IMR-90 (cell line): ENCODE measurements around the gene TMEM158. TPM values are rescaled to one million over a fixed set of nuclear protein-coding genes. Genes with fewer than 3 reads are reported as not detected.

Experiments
- ATAC-seq: fragments of 200-7000 bp; cut with Tn5 transposase; 2 replicates; pipeline ENCODE4 v1.9.1; 2020; ENCODE audit warnings: low read depth, mild to moderate bottlenecking, moderate library complexity
- BruUV-seq: library from RNA; stranded (reverse); fragments of 400-500 nt; replicated peaks from 2 replicates; lab custom pipeline; 2021; lab: Mats Ljungman, UMichigan
- CTCF ChIA-PET: fragments of 300-600 bp; formaldehyde crosslinking; extraction: SDS; loops from one replicate; lab custom pipeline; 2021; ENCODE audit warnings: antibody characterized with exemption; lab: Yijun Ruan, JAX
- POLR2A ChIA-PET: fragments of 300-600 bp; sonication (Branson Sonifier 250); formaldehyde crosslinking; loops from one replicate; lab custom pipeline; 2022; ENCODE audit warnings: antibody characterized with exemption; ENCODE audit not compliant: unreplicated experiment; lab: Charles Lee
- DNase-seq: peaks from one replicate; pipeline ENCODE4 v3.0.0; 2013
- H2AFZ ChIP-seq: replicated peaks from 2 replicates; pipeline ENCODE3; 2013; ENCODE audit warnings: low read length, mild to moderate bottlenecking; ENCODE audit not compliant: poor library complexity
- H2AK5ac ChIP-seq: 2 replicates; pipeline ENCODE4 v1.6.1; 2013; ENCODE audit warnings: low read depth, low read length, inconsistent platforms
- H2AK9ac ChIP-seq: replicated peaks from 2 replicates; pipeline ENCODE3; 2013; ENCODE audit warnings: mild to moderate bottlenecking, low read depth, low read length, moderate library complexity; ENCODE audit not compliant: poor library complexity
- H2BK120ac ChIP-seq: 2 replicates; pipeline ENCODE4 v1.6.1; 2013; ENCODE audit warnings: low read depth, low read length, inconsistent platforms
- H2BK15ac ChIP-seq: 3 replicates; pipeline ENCODE4 v1.6.1; 2013; ENCODE audit warnings: low read depth, low read length, inconsistent platforms
- H2BK20ac ChIP-seq: 2 replicates; pipeline ENCODE4 v1.6.1; 2013; ENCODE audit warnings: low read depth, mild to moderate bottlenecking, inconsistent platforms, low read length, moderate library complexity
- H2BK5ac ChIP-seq: 2 replicates; pipeline ENCODE4 v1.6.1; 2013; ENCODE audit warnings: mild to moderate bottlenecking, low read depth, low read length, inconsistent platforms; ENCODE audit not compliant: poor library complexity, severe bottlenecking
- H3K14ac ChIP-seq: replicated peaks from 2 replicates; pipeline ENCODE4 v1.6.1; 2013; ENCODE audit warnings: low read depth, low read length, inconsistent platforms
- H3K18ac ChIP-seq: 2 replicates; pipeline ENCODE4 v1.6.1; 2013; ENCODE audit warnings: low read depth, low read length, control low read depth
- H3K23ac ChIP-seq: 2 replicates; pipeline ENCODE4 v1.6.1; 2013; ENCODE audit warnings: low read depth, low read length, inconsistent platforms
- H3K27ac ChIP-seq: 2 replicates; pipeline ENCODE4 v1.5.1; 2013; ENCODE audit warnings: mild to moderate bottlenecking, control low read depth, low read length; ENCODE audit not compliant: insufficient read depth
- H3K27me3 ChIP-seq: 2 replicates; pipeline ENCODE4 v1.6.1; 2013; ENCODE audit warnings: low read length; ENCODE audit not compliant: control insufficient read depth, insufficient read depth
- H3K36me3 ChIP-seq: 2 replicates; pipeline ENCODE4 v1.6.1; 2013; ENCODE audit warnings: low read length, mixed read lengths; ENCODE audit not compliant: control insufficient read depth, insufficient read depth
- H3K4ac ChIP-seq: 2 replicates; pipeline ENCODE4 v1.6.1; 2013; ENCODE audit warnings: low read depth, low read length, inconsistent platforms
- H3K4me1 ChIP-seq: 2 replicates; pipeline ENCODE4 v1.6.1; 2013; ENCODE audit warnings: low read length, mixed read lengths; ENCODE audit not compliant: control insufficient read depth, insufficient read depth
- H3K4me2 ChIP-seq: 2 replicates; pipeline ENCODE4 v1.6.1; 2013; ENCODE audit warnings: low read depth, mild to moderate bottlenecking, control low read depth, low read length, moderate library complexity
- H3K4me3 ChIP-seq: 2 replicates; pipeline ENCODE4 v1.5.1; 2013; ENCODE audit warnings: low read depth, mild to moderate bottlenecking, control low read depth, low read length, moderate library complexity; ENCODE audit not compliant: insufficient read depth
- H3K56ac ChIP-seq: 2 replicates; pipeline ENCODE4 v1.6.1; 2013; ENCODE audit warnings: low read length, inconsistent platforms; ENCODE audit not compliant: insufficient read depth; ENCODE audit errors: extremely low read depth
- H3K79me1 ChIP-seq, 2 experiments: 2 replicates each; pipeline ENCODE4 v1.6.1; 2013; ENCODE audit warnings: low read length in 2 of 2, inconsistent platforms in 1 of 2, low read depth in 1 of 2
- H3K9ac ChIP-seq: 2 replicates; pipeline ENCODE4 v1.6.1; 2013; ENCODE audit warnings: low read depth, low read length, control low read depth
- H3K9me1 ChIP-seq: 2 replicates; pipeline ENCODE4 v1.6.1; 2013; ENCODE audit warnings: low read length, inconsistent platforms; ENCODE audit not compliant: insufficient read depth
- H3K9me3 ChIP-seq: 2 replicates; pipeline ENCODE4 v1.6.1; 2013; ENCODE audit warnings: low read length; ENCODE audit not compliant: control insufficient read depth, insufficient read depth
- H4K20me1 ChIP-seq: 2 replicates; pipeline ENCODE4 v1.6.1; 2013; ENCODE audit warnings: low read length, inconsistent platforms; ENCODE audit not compliant: insufficient read depth
- H4K5ac ChIP-seq: 2 replicates; pipeline ENCODE4 v1.6.1; 2013; ENCODE audit warnings: mild to moderate bottlenecking, low read depth, low read length, control low read depth
- H4K8ac ChIP-seq, 2 experiments: 2 replicates each; pipeline ENCODE4 v1.6.1; 2013; ENCODE audit warnings: low read depth in 2 of 2, low read length in 2 of 2, control low read depth in 1 of 2, inconsistent platforms in 1 of 2
- H4K91ac ChIP-seq: 2 replicates; pipeline ENCODE4 v1.6.1; 2013; ENCODE audit warnings: low read depth, low read length, inconsistent platforms; ENCODE audit not compliant: insufficient read depth
- BHLHE40 ChIP-seq: fragments of 150-350 bp; IDR thresholded peaks from 2 replicates; pipeline ENCODE4 v1.6.1; 2016; ENCODE audit warnings: mild to moderate bottlenecking, low read depth, low read length
- CEBPB ChIP-seq: IDR thresholded peaks from 2 replicates; pipeline ENCODE4 v1.6.1; 2012; ENCODE audit warnings: low read depth, low read length, improper control_type of control experiment
- CHD1 ChIP-seq: IDR thresholded peaks from 2 replicates; pipeline ENCODE4 v1.6.1; 2012; ENCODE audit warnings: low read depth, low read length, improper control_type of control experiment
- FOS ChIP-seq: fragments of 150-350 bp; IDR thresholded peaks from 2 replicates; pipeline ENCODE4 v1.6.1; 2016; ENCODE audit warnings: low read depth, low read length
- MAFK ChIP-seq: IDR thresholded peaks from 2 replicates; pipeline ENCODE4 v1.6.1; 2012; ENCODE audit warnings: low read depth, low read length, improper control_type of control experiment
- MAZ ChIP-seq: IDR thresholded peaks from 2 replicates; pipeline ENCODE4 v1.6.1; 2012; ENCODE audit warnings: low read depth, mild to moderate bottlenecking, low read length, improper control_type of control experiment, moderate library complexity, borderline replicate concordance
- MXI1 ChIP-seq: IDR thresholded peaks from 2 replicates; pipeline ENCODE4 v1.6.1; 2012; ENCODE audit warnings: low read depth, mild to moderate bottlenecking, low read length, moderate library complexity, borderline replicate concordance
- NFE2L2 ChIP-seq: fragments of 150-350 bp; IDR thresholded peaks from 2 replicates; pipeline ENCODE4 v1.6.1; 2016; ENCODE audit warnings: low read depth, mild to moderate bottlenecking, low read length
- POLR2A ChIP-seq: IDR thresholded peaks from 2 replicates; pipeline ENCODE4 v1.6.1; 2012; ENCODE audit warnings: mild to moderate bottlenecking, low read depth, low read length
- RCOR1 ChIP-seq: IDR thresholded peaks from 2 replicates; pipeline ENCODE4 v1.6.1; 2012; ENCODE audit warnings: mild to moderate bottlenecking, low read length, improper control_type of control experiment; ENCODE audit not compliant: insufficient replicate concordance
- RFX5 ChIP-seq: IDR thresholded peaks from 2 replicates; pipeline ENCODE4 v1.8.0; 2012; ENCODE audit warnings: low read depth, mild to moderate bottlenecking, low read length, moderate library complexity
- SMC3 ChIP-seq: fragments of 150-350 bp; IDR thresholded peaks from 2 replicates; pipeline ENCODE4 v1.6.1; 2016; ENCODE audit warnings: low read depth, mild to moderate bottlenecking, antibody characterized with exemption, low read length, moderate library complexity
- WGBS, 2 experiments: methylation state at CpG; one replicate each; pipeline versions ENCODE4 v1.1.5 to v1.1.7; 2013; ENCODE audit warnings: missing lambda C conversion rate in 2 of 2; ENCODE audit not compliant: insufficient read length in 1 of 2; ENCODE audit errors: extremely low coverage in 2 of 2; 5-methylcytosine and 5-hydroxymethylcytosine counted together
- dilution Hi-C: fragments of 300-500 bp; cut with HindIII; formaldehyde crosslinking; loops from one replicate; pipeline ENCODE4 v1.14.3; 2018; ENCODE audit warnings: low sequenced_read_pairs; ENCODE audit not compliant: unreplicated experiment
- in situ Hi-C: fragments of 300-500 bp; cut with MboI; formaldehyde crosslinking; loops from 3 replicates; pipeline ENCODE4 v1.14.3; 2019; ENCODE audit warnings: low sequenced_read_pairs, inconsistent platforms, mixed read lengths
- intact Hi-C: fragments of 100-400 bp; cut with micrococcal nuclease; formaldehyde crosslinking; loops from 2 replicates; pipeline ENCODE4 v1.10.0; 2022
- polyA plus RNA-seq, 3 experiments: library from polyadenylated mRNA; depleted of rRNA; stranded (reverse); fragments of >200 nt; gene quantifications; 2 replicates each; pipeline ENCODE4 v1.2.3, GENCODE V29; 2012; ENCODE audit warnings: low replicate concordance in 1 of 3
- total RNA-seq: library from RNA; depleted of rRNA; stranded (reverse); fragments of >200 nt; gene quantifications from 2 replicates; pipeline ENCODE4 v1.2.3, GENCODE V29; 2012
- TF ChIP-seq, protein P1 (sequence below): fragments of 150-350 bp; IDR thresholded peaks from 2 replicates; pipeline ENCODE4 v1.6.1; 2016; ENCODE audit warnings: low read depth, mild to moderate bottlenecking, low read length, moderate library complexity, borderline replicate concordance
- TF ChIP-seq, protein P2 (sequence below): fragments of 150-350 bp; IDR thresholded peaks from 2 replicates; pipeline ENCODE4 v1.6.1; 2017; ENCODE audit warnings: mild to moderate bottlenecking, antibody characterized with exemption, low read length, low read depth
- TF ChIP-seq, protein P3 (sequence below): conservative IDR thresholded peaks from 2 replicates; pipeline ENCODE4 v1.5.1; 2012; ENCODE audit warnings: mild to moderate bottlenecking, low read depth, low read length, improper control_type of control experiment

Gene TMEM158
- total and polyA plus RNA-seq, 2 of the 4 experiments (the other 2 are of a cell fraction) = 1.6 to 16.4 TPM

DNA sequence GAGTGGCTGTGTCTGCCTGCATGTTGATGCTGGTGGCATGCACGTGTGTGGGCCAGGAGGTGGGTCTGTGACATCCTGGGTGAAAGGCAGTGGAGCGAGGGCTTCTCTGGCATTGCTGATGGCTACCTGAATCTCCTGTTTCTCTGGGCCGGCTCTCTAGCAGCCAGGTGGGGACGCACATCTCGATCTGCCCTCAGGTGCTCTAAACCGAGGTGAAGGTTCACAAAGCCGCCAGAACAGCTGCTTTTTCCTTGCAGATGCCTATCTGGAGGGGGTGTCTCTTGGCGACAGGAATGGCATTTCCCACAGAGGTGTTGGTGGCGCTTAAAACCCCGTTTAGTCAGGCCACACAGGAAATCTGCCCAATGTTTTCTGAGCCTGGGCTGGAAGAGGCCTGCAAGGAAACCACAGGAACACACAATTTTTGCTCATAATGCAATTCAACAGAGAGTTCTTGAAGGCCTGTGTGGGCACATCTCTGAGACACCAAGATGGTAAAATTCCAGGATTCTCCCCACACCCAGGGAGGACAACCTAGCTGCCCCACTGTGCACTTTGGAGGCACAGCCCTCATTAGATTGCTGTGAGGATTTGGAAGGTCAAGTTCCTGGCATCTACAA, 11.9 kb downstream of the TMEM158 start:
- intact Hi-C loops = loop anchor here (5.0 kb wide), 1 partner anchor 82 kb away; no protein-coding TSS in a partner anchor

More for the DNA sequence above, 11.9 kb downstream of the TMEM158 start:
- DNase-seq = no peak
- Histone ChIP-seq H2BK120ac (0 out of 2 replicates have a peak overlapping the region, but pooled peaks have one; percentile 17), H2BK20ac (no peak overlapping the region), H3K56ac (no peak overlapping the region), H3K18ac (no peak overlapping the region), H2AK9ac (no peak overlapping the region), H4K8ac (0 out of 4 replicates have a peak overlapping the region, but pooled peaks of 1 of the 2 experiments have one; percentile 21), H3K14ac (no peak overlapping the region), H4K5ac (no peak overlapping the region), H3K4me2 (no peak overlapping the region), H2AFZ (no peak overlapping the region), H3K23ac (no peak overlapping the region), H3K4ac (peak overlapping the region; percentile 36), H2BK5ac (no peak overlapping the region), H3K27me3 (no peaks in the 10 kb centered on the region), H3K9me3 (no peaks in the 10 kb centered on the region), H3K9me1 (peaks cover 13% of the 10 kb centered on the region), H3K79me1 (peaks cover 0 to 7% of the 10 kb centered on the region in 2 experiments; a peak in 1 of 4 replicates), H2BK15ac (no peak overlapping the region; the same call in 2 of the 3 replicates), H3K4me3 (no peak overlapping the region), H3K9ac (no peak overlapping the region), H3K36me3 (no peaks in the 10 kb centered on the region), H3K27ac (no peak overlapping the region), H4K91ac (no peak overlapping the region; the same call in 1 of the 2 replicates), H2AK5ac (peak overlapping the region; percentile 28; the same call in 1 of the 2 replicates), H4K20me1 (no peaks in the 10 kb centered on the region), H3K4me1 (peaks cover 27% of the 10 kb centered on the region)
- in situ Hi-C loops (no loop called here), dilution Hi-C loops (no loop called here)
- TF ChIP-seq NFE2L2 = no peak
- no peak for TF ChIP-seq MXI1
- TF ChIP-seq, protein P1, sequence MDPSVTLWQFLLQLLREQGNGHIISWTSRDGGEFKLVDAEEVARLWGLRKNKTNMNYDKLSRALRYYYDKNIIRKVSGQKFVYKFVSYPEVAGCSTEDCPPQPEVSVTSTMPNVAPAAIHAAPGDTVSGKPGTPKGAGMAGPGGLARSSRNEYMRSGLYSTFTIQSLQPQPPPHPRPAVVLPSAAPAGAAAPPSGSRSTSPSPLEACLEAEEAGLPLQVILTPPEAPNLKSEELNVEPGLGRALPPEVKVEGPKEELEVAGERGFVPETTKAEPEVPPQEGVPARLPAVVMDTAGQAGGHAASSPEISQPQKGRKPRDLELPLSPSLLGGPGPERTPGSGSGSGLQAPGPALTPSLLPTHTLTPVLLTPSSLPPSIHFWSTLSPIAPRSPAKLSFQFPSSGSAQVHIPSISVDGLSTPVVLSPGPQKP = no peak
- no peak for TF ChIP-seq CEBPB
- TF ChIP-seq FOS = no peak
- no peak for TF ChIP-seq BHLHE40
- TF ChIP-seq, protein P2, sequence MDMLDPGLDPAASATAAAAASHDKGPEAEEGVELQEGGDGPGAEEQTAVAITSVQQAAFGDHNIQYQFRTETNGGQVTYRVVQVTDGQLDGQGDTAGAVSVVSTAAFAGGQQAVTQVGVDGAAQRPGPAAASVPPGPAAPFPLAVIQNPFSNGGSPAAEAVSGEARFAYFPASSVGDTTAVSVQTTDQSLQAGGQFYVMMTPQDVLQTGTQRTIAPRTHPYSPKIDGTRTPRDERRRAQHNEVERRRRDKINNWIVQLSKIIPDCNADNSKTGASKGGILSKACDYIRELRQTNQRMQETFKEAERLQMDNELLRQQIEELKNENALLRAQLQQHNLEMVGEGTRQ = no peak
- TF ChIP-seq MAFK = no peak
- TF ChIP-seq RFX5 = no peak
- TF ChIP-seq RCOR1 = no peak
- TF ChIP-seq POLR2A = no peak
- TF ChIP-seq MAZ = no peak
- TF ChIP-seq CHD1 = no peak
- TF ChIP-seq SMC3 = no peak
- TF ChIP-seq, protein P3, sequence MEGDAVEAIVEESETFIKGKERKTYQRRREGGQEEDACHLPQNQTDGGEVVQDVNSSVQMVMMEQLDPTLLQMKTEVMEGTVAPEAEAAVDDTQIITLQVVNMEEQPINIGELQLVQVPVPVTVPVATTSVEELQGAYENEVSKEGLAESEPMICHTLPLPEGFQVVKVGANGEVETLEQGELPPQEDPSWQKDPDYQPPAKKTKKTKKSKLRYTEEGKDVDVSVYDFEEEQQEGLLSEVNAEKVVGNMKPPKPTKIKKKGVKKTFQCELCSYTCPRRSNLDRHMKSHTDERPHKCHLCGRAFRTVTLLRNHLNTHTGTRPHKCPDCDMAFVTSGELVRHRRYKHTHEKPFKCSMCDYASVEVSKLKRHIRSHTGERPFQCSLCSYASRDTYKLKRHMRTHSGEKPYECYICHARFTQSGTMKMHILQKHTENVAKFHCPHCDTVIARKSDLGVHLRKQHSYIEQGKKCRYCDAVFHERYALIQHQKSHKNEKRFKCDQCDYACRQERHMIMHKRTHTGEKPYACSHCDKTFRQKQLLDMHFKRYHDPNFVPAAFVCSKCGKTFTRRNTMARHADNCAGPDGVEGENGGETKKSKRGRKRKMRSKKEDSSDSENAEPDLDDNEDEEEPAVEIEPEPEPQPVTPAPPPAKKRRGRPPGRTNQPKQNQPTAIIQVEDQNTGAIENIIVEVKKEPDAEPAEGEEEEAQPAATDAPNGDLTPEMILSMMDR = no peak
- ATAC-seq = no peak
- CTCF ChIA-PET = no interaction called here
- POLR2A ChIA-PET = no interaction called here
- no TSS peak for BruUV-seq
- WGBS, 2 experiments = 72% methylated on average over 3 of the region's 10 CpGs; no CpG with 5 or more reads in 1 of the 2 experiments
